Thyroid gland (tissue), 4 donors: Measurements from ENCODE around the gene DDX54. TPM values are rescaled to one million over a fixed set of nuclear protein-coding genes. Genes with fewer than 3 reads are reported as not detected.

Experiments used
- DNase-seq, 2 donors: peaks; one replicate each; pipeline ENCODE4 v3.0.0-alpha.2; 2019
- H3K27ac ChIP-seq, 3 donors: fragments of 200-600 bp; sonication (generic); 1 replicate in 2 of 3; 2 replicates in 1 of 3; pipeline ENCODE4 v1.5.1; 2016 to 2019; ENCODE audit warnings: mild to moderate bottlenecking in 1 of 3, moderate library complexity in 1 of 3
- H3K27me3 ChIP-seq: fragments of 200-600 bp; sonication (generic); one replicate; pipeline ENCODE4 v1.5.1; 2019
- H3K36me3 ChIP-seq, 2 donors: fragments of 200-600 bp; sonication (generic); one replicate each; pipeline ENCODE4 v1.5.1; 2016 to 2019
- H3K4me1 ChIP-seq, 2 donors: fragments of 200-600 bp; sonication (generic); one replicate each; pipeline ENCODE4 v1.5.1; 2017 to 2019
- H3K4me3 ChIP-seq, 3 donors: fragments of 200-600 bp; sonication (generic); replicated peaks in 1 of 3; 1 replicate in 2 of 3; 2 replicates in 1 of 3; pipeline ENCODE4 v1.5.1; 2016; ENCODE audit warnings: mild to moderate bottlenecking in 1 of 3
- H3K9me3 ChIP-seq: fragments of 200-600 bp; sonication (generic); one replicate; pipeline ENCODE4 v1.5.1; 2017
- CTCF ChIP-seq, 6 experiments: fragments of 200-600 bp in 3 of 6; fragments of 450-650 bp in 3 of 6; sonication (generic) in 3 of 6; IDR thresholded peaks; one replicate each; pipeline ENCODE4 v1.5.1; 2016 to 2019; ENCODE audit warnings: antibody characterized with exemption in 6 of 6, mild to moderate bottlenecking in 2 of 6, inconsistent platforms in 1 of 6, moderate library complexity in 1 of 6
- POLR2A ChIP-seq, 2 donors: fragments of 450-650 bp; IDR thresholded peaks; one replicate each; pipeline ENCODE4 v1.6.1; 2017; ENCODE audit warnings: antibody characterized with exemption in 2 of 2, mild to moderate bottlenecking in 2 of 2, moderate library complexity in 1 of 2
- WGBS, 2 donors: methylation state at CpG; one replicate each; pipeline ENCODE4 v1.1.5; 2017; 5-methylcytosine and 5-hydroxymethylcytosine counted together
- intact Hi-C: fragments of 100-400 bp; cut with DNase I; formaldehyde crosslinking; loops from one replicate; pipeline ENCODE4 v1.15.1; 2023
- total RNA-seq, 4 donors: library from RNA; depleted of rRNA; stranded (reverse); fragments of >200 nt; gene quantifications; one replicate each; pipeline ENCODE4 v1.2.3, GENCODE V29; 2016

The DDX54 gene
- total RNA-seq, 4 donors from 2014 or later = 59.9 to 79.3 (median 68.8) TPM

DNA sequence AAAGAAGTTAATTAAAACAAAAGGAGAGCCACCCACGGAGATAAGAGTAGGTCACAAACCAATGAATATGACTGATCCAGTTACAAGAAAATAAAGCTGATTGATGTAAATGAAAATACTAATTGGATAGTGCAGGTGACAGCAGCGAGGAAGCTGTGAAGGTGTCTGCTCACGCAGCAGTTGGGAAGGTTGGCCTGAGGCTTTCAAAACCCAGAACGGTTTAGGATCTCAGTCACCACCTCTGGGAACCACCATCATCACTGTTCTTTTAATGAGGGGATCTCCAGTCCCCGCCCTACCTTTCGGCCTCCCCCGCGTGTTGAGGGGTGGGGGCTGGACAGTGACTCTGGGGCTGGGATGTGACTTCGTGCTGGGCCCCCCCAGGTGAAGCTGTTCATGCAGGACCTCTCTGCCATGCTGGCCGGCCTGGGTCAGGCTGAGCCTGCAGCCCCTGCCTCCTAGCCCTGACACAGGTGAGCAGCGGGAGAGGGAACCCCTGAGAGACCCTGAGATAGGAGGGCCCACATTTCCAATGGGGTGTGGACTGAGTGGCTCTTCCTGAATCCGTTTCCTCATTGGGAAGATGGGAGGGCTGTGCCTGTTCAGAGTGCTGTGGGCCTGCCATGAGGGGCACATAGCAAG is 27.9 kb downstream of the DDX54 start:
- no peak for DNase-seq

DNA sequence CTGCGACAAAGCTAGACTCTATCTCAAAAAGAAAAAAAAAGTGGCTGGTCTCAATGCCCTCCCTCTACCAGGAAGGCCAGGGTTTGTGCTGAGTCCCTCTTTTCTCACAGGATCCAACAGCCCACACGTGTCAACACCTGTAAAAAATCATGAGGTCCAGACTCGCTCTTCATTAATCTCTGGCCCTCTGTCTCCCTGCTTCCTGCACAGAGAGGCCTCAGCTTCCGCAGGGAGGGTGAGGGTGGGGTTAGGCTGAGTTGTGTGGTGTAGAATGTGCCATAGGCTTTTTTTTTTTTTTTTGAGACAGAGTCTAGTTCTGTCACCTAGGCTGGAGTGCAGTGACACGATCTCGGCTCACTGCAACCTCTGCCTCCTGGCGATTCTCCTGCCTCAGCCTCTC is 29.6 kb downstream of the DDX54 start:
- Histone ChIP-seq H3K36me3 (peaks cover 23 to 24% of the 10 kb centered on the region in 2 donors), H3K27me3 (no peaks in the 10 kb centered on the region), H3K27ac (no peak overlapping the region), H3K4me3 (no peak overlapping the region), H3K9me3 (no peaks in the 10 kb centered on the region), H3K4me1 (peaks cover 3 to 15% of the 10 kb centered on the region in 2 donors)
- DNase-seq = no peak
- intact Hi-C loops = loop anchor here (10.0 kb wide), 1 partner anchor 51 kb away; no protein-coding TSS in a partner anchor
- 79 to 82% methylated on average over 7 of the region's 7 CpGs for WGBS, 2 donors
- TF ChIP-seq CTCF (IDR thresholded peaks at IDR 0.05) = no peak
- no peak for TF ChIP-seq POLR2A (IDR thresholded peaks at IDR 0.05)

More for the DNA sequence above, 27.9 kb downstream of the DDX54 start:
- WGBS, 2 donors = 89 to 96% methylated on average over 11 to 12 of the region's 12 CpGs
- intact Hi-C loops = loop anchor here (10.0 kb wide), 1 partner anchor 53 kb away; no protein-coding TSS in a partner anchor
- H3K36me3 ChIP-seq = peaks cover 30 to 33% of the 10 kb centered on the region in 2 donors
- TF ChIP-seq CTCF (IDR thresholded peaks at IDR 0.05) (no peak), POLR2A (IDR thresholded peaks at IDR 0.05) (no peak)
- no peak overlapping the region for H3K27ac ChIP-seq
- H3K9me3 ChIP-seq = no peaks in the 10 kb centered on the region
- H3K4me3 ChIP-seq = no peak overlapping the region
- H3K4me1 ChIP-seq = peaks cover 9 to 21% of the 10 kb centered on the region in 2 donors
- no peaks in the 10 kb centered on the region for H3K27me3 ChIP-seq

DNA sequence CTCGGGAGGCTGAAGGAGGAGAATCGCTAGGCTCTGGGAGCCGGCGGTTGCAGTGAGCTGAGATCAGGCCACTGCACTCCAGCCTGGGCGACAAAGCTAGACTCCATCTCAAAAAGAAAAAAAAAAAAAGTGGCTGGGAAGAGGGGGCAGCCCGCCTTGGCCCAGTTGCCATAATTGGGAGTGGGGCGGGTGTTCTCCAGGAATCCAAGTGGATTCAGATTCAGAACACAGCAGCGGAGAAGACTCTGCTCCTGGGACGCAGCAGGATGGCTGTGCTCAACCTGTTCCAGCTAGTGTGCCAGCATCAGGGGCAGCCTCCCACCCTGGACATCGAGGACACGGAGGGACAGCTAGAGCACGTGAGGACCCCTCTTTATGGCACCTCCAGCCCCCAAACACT is 30.2 kb downstream of the DDX54 start:
- Histone ChIP-seq H3K4me3 (no peak overlapping the region), H3K36me3 (peaks cover 17 to 24% of the 10 kb centered on the region in 2 donors), H3K27ac (no peak overlapping the region), H3K27me3 (no peaks in the 10 kb centered on the region), H3K9me3 (no peaks in the 10 kb centered on the region), H3K4me1 (peaks cover 6 to 17% of the 10 kb centered on the region in 2 donors)
- TF ChIP-seq CTCF (IDR thresholded peaks at IDR 0.05) (no peak), POLR2A (IDR thresholded peaks at IDR 0.05) (no peak)
- intact Hi-C loops = loop anchor here (10.0 kb wide), 1 partner anchor 50 kb away; no protein-coding TSS in a partner anchor
- WGBS, 2 donors = 78 to 81% methylated on average over 12 of the region's 12 CpGs
- DNase-seq = no peak

DNA sequence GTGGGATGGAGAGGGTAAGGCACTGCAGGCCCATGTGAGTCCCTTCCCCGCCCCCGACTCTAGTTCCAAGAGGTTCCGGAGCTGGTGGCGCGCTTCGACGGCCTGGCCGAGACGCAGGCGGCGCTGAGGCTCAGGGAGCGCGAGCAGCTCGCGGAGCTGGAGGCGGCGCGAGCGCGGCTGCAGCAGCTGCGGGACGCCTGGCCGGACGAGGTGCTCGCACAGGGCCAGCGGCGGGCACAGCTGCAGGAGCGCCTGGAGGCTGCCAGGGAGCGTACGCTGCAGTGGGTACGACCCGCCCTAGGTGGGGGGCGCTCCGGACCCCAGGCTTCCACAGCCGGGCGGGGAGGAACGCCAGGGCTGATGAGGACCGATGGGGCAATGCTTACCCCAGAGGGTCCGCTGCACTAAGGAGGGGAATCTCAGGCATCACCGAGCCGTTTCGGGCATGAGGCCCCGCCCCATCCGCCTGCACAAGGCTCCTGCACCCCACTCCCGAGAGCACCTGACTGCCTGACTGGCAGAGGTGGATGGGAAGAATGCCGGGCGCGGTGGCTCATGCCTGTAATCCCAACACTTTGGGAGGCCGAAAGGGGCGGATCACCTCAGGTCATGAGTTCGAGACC is 30.8 kb downstream of the DDX54 start:
- TF ChIP-seq CTCF (IDR thresholded peaks at IDR 0.05) = no peak
- no peak for TF ChIP-seq POLR2A (IDR thresholded peaks at IDR 0.05)
- no peaks in the 10 kb centered on the region for H3K27me3 ChIP-seq
- peak overlapping the region in 1 of 3 donors; percentile 4 for H3K4me3 ChIP-seq
- WGBS, 2 donors = 5 to 50% methylated on average over 1 to 26 of the region's 51 CpGs
- peaks cover 12 to 23% of the 10 kb centered on the region in 2 donors for H3K4me1 ChIP-seq
- intact Hi-C loops = loop anchor here (5.0 to 10.0 kb wide), 2 partner anchors 50 to 102 kb away; no protein-coding TSS in a partner anchor
- no peaks in the 10 kb centered on the region for H3K9me3 ChIP-seq
- DNase-seq = peak; percentile 58 to 64
- no peak overlapping the region for H3K27ac ChIP-seq
- peaks cover 14 to 18% of the 10 kb centered on the region in 2 donors for H3K36me3 ChIP-seq
